Activated T-cell treated with anti-CD3 and anti-CD28 coated beads for 24 hours (primary cell): ENCODE data around the gene CD9.
"Not testable (repeated sequence)": the region's sequence is repeated elsewhere in the genome, so short reads cannot be mapped to it uniquely, and the experiment has no call there.

Source experiments
- DNase-seq: peaks from one replicate; pipeline ENCODE4 v3.0.0-alpha.2; 2020; ENCODE audit warnings: low read depth

The CD9 gene

DNA sequence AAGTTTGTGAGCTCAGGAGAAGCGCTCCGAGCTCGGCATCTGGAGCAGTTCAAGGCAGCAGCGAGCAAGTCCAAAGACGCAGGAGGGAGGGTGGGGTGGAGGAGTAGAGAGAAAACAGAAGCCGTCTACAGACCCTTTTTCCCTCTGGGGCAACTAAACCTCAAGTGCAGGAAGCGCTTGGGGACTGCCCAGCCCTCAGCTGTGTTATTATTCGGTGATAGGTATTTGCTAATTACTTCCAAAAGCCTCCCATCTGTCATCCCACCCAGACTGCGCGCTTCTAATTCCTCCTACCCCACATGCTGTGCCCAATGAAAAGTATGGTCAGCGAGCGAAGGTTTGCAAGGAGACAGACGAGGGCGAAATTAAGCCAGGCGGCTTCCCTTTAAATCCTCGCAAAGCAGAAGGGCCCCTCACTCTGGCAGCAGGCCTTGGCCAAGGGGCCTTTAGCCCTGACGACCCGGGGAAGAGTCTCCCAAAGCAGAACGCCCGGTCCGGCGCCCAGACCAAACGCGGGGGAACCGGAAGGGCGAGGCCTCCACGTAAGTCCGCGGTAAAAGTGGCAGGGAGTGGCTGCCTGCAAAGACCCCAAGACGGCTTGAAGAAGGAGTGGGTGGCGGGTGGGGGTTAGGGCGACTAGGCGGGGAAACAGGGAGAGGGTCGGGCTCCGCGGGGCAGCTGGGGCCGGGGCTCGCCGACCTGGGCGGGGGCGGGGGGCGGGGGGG is 507 bp upstream of the CD9 start:
- no peak for DNase-seq

DNA sequence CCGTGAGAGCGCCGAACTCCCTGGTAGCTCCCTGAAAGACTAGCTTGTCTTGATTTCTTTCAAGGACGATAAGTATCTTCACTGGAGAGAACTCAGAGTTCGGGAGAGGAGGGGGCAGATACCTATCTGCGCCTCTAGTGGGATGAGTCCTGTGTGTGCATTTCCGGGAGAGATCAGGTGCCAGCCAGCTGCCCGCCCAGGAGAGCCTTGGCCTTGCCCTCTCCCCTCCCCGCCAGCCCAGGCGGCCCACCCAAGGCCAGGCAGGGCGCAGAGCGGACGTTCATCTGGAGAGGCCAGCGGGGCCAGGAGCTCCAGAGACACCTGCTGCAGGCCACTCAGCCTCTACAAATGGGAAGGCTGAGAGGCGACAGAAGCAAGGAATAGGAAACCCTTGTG is 1.0 kb downstream of the CD9 start:
- no peak for DNase-seq

GRCh38 chr12:6201826-6202225 is 1.6 kb downstream of the CD9 start:
- DNase-seq: no peak

GRCh38 chr12:6202304-6202703 is 2.1 kb downstream of the CD9 start:
- no peak for DNase-seq

DNA sequence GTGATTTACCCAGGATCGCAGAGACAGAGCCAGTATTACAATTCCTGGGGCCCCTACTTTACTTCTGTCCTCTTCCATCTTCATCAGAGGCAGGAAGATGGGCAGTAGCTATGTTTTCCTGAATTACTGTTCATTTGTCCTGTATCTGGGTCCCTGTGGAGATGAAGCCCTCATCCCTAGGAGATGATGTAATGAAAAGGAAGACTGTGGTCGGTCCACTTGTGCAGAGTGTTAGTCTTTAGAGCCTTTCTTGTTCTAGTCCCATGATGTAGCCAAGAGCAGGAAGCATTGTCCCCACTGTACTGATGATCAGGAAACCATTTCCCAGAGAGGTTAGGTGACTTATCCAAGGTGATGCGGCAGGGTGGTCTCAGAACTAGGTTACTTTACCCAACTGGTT is 2.6 kb downstream of the CD9 start:
- DNase-seq: no peak

DNA sequence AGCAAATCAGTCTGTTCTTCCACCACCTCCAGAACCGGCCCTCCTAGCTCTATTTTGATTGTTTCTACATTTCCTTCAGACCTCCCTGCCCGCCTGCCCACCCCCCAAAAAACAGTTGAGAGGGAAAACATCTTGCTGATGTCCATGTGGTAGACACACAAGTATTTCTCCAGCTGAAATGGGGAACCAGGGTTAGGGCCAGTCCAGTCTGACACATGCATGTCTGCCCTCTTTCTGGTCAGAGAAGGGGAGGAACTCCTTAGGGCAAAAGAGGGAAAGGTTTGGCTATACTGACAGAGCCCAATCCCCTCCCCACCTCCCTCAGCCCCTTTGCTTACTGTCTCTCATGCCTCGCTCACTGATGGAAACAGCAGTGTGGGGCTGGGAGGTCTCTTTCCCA is 3.4 kb downstream of the CD9 start:
- DNase-seq: no peak

- no peak for DNase-seq
These were observed 4.4 kb downstream of the CD9 start for GRCh38 chr12:6204533-6205143.

- DNase-seq: no peak
These were observed 4.9 kb downstream of the CD9 start for GRCh38 chr12:6205144-6205539.

- DNase-seq: no peak
These were observed 5.6 kb downstream of the CD9 start for GRCh38 chr12:6205761-6206160.

DNA sequence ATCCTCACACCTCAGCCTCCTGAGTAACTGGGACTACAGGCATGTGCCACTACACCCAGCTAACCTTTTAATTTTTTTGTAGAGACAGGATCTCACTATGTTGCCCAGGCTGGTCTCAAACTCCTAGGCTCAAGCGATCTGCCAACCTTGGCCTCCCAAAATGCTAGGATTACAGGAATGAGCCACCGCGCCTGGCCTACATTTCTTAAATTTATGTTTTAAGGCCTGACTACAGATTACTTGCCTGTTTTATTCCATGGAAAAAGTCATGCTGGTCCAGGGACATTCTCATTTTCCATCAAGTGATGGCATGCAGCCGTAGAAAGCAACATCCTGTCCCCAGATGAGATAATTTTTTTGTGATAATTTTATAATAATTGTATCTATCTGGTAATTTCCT is 6.1 kb downstream of the CD9 start:
- no peak for DNase-seq

DNA sequence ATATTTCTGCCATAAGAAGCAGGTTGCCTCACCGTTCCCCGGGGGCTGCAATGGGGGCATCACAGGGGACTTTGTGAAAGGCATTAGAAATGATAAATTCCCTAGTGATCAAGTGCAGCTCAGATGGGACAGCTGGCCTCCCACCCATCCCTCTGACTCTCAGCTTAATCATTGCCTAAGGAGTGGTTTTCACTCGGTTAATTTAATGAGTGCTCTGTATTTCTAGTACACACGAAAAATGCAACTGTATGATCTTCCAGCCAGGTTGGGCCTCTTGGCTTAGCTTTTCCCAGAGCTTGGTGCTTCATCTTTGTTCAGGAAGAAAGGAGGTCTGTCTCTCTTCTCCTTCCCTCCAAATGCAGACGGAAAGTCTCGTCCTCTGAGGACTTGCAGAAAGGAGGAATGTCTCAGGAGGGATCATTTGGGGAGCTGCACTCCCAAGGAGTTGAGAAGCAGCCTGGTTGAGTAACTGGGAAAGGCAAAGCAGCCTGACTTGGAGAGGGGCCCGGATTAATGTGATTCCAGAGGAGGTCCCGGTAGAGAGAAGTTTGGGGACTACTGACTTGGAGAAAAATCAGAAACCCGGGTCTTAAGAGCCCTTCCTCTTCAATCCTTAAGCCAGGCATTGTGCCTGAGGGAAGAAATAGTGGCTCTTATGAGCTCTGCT is 7.2 kb downstream of the CD9 start:
- no peak for DNase-seq

- no peak for DNase-seq
These were observed 7.9 kb downstream of the CD9 start for GRCh38 chr12:6208130-6208529.

DNA sequence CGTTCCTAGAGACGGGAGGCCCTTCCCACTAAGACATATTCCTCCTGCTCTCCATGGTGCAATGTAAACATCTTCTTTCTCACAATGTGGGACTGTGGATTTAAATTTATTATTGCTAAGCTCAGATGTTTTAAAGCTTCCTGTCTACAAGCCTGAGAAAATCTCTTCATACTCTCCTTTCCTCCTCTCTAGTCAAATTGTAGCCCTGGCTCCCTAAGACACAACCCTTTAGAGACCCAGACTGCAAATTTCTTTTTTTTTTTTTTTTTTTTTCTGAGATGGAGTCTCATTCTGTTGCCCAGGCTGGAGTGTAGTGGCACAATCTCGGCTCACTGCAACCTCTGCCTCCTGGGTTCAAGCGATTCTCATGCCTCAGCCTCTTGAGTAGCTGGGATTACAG is 9.2 kb downstream of the CD9 start:
- not testable (repeated sequence) for DNase-seq

- no peak for DNase-seq
These were observed 11.2 kb downstream of the CD9 start for GRCh38 chr12:6211421-6211869.

GRCh38 chr12:6212086-6212485 is 11.9 kb downstream of the CD9 start:
- no peak for DNase-seq

- DNase-seq: no peak
These were observed 13.8 kb downstream of the CD9 start for GRCh38 chr12:6213969-6214368.

GRCh38 chr12:6214633-6215032 is 14.4 kb downstream of the CD9 start:
- no peak for DNase-seq

DNA sequence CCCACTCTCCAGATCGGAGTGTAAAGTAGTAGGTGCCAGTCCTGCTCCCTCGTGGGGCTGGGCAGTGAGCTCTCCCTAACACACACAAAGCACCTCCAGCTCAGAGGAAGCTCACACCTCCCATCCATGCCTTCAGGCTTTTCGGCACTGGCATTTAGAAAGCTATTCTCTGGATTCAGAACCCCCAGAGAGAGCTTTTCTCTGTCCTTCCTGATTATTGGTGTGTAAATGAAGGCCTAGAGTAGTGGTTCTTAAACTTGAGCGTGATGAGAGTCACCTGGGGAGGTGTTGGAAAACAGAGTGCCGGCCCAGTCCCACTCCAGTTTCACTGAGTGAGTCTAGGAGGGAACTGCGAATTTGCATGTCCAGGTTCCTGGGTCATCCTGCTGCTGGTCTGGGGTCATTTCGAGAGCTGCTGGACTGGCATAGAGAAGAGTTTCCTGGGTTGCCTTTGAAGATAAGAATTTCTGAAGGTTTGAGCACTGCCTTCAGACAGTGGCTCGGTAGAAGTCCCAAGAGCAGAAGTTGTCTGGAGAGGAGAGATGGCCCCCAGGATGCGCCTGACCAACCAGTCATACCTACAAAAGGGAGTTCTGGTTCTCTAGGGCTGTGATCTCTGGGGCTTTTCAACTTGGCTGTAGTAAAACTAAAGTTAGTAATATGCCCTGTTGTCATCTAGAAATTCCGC is 15.1 kb downstream of the CD9 start:
- no peak for DNase-seq

DNA sequence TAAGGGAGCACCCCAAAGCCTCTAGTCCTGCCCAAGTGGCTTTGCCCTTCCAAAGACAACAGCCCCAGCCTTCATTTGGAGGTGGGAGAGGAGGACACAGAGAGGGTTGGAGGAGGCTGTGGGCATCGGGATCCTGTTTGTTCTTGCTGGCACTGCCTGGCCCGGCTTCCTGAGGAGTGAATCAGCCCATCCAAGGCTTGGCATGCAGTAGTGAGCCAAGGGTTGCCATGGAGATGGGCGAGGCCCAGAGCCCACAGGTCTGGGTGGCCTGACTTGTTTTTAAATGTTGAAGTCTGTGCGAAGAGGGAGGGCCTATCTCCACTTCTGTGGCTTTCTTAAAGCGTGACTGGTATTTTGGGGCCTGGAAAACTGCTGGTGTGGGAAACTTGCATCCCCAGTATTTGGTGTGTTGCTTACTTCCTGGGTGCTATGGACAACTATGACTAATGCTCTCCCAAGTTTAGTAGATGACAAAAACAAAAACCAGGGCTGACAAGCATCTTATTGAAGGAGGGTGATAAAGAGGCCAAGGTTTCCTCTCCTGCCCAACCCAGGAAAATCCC is 15.8 kb downstream of the CD9 start:
- DNase-seq: no peak

- DNase-seq: no peak
These were observed 16.4 kb downstream of the CD9 start for GRCh38 chr12:6216581-6216980.

GRCh38 chr12:6218347-6218925 is 18.2 kb downstream of the CD9 start:
- no peak for DNase-seq

DNA sequence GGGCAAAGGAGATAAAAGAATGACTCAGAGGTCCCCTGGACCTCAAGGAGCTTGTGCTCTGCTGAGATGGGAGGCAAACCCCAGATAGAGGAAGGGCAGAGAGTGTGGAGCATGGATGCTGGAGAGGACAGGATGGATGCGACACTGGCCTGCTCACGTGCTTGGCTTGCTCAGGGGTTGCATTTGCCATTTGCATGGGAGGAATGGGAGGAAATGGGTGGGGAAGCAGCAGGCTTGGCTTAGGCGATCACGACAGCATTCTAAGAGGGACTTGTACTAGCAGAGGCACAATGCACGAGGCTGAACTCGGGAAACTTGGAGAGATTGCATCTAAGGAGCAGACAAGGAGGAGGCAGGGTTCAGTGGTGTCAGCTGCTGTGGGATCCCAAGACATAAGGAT is 19.8 kb downstream of the CD9 start:
- DNase-seq: no peak
